ENCODE results near the gene HECW1. TPM values are rescaled to one million over a fixed set of nuclear protein-coding genes. Genes with fewer than 3 reads are reported as not detected.
"Not testable (repeated sequence)": the region's sequence is repeated elsewhere in the genome, so short reads cannot be mapped to it uniquely, and the experiment has no call there.

The HECW1 gene
- total RNA-seq, 3 donors from 2014 or later (not counting 1 experiment from before 2014, with no cell fraction given), result not detected

GRCh38 chr7:43135129-43135528, 22.7 kb downstream of the HECW1 start:
- intact Hi-C loops (cut with micrococcal nuclease), result no loop called here

DNA sequence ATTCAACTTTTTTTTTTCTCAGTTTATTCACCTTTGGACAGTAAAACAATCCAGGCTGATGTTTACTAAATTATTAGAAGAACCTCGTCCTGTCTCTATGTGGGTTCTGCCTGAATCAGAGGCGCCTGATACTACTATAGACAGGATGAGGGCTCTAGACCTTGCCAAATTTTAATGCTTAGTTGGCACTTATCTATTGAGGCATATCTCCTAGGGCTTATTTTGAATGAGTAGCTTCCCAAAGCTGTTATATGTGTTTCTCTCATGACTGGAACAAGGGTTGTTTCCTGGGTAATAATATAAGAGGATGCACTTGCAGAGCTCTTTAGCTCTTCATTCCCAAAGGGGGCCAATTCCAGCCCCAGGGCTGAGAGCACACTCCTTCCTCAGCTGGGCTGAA, 23.6 kb downstream of the HECW1 start:
- H3K4me3 Mint-ChIP-seq, result no peak overlapping the region
- TF ChIP-seq, protein P1, sequence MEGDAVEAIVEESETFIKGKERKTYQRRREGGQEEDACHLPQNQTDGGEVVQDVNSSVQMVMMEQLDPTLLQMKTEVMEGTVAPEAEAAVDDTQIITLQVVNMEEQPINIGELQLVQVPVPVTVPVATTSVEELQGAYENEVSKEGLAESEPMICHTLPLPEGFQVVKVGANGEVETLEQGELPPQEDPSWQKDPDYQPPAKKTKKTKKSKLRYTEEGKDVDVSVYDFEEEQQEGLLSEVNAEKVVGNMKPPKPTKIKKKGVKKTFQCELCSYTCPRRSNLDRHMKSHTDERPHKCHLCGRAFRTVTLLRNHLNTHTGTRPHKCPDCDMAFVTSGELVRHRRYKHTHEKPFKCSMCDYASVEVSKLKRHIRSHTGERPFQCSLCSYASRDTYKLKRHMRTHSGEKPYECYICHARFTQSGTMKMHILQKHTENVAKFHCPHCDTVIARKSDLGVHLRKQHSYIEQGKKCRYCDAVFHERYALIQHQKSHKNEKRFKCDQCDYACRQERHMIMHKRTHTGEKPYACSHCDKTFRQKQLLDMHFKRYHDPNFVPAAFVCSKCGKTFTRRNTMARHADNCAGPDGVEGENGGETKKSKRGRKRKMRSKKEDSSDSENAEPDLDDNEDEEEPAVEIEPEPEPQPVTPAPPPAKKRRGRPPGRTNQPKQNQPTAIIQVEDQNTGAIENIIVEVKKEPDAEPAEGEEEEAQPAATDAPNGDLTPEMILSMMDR (IDR thresholded peaks at IDR 0.05), result no peak
- H3K36me3 Mint-ChIP-seq, result no peaks in the 10 kb centered on the region
- no peaks in the 10 kb centered on the region for H3K4me1 Mint-ChIP-seq
- peaks cover 14 to 44% of the 10 kb centered on the region in 2 donors for H3K27me3 Mint-ChIP-seq (ENCODE audit: low read depth in 2 of 2)
- Histone ChIP-seq H3K36me3 (ENCODE audit: control insufficient read depth, insufficient read depth, low read length) (no peaks in the 10 kb centered on the region), H3K27me3 (ENCODE audit: control insufficient read depth, insufficient read depth, low read length) (peaks cover 3% of the 10 kb centered on the region), H3K9me3 (ENCODE audit: control insufficient read depth, insufficient read depth, low read length) (no peaks in the 10 kb centered on the region), H3K4me1 (ENCODE audit: control insufficient read depth, insufficient read depth, low read length) (no peaks in the 10 kb centered on the region), H3K27ac (ENCODE audit: low read length) (no peak overlapping the region), H3K4me3 (ENCODE audit: low read length) (no peak overlapping the region)
- no peak overlapping the region for H3K27ac Mint-ChIP-seq
- 87% methylated on average over 2 of the region's 2 CpGs for WGBS (ENCODE audit: insufficient coverage)
- intact Hi-C loops (cut with micrococcal nuclease), result no loop called here
- DNase-seq (no peak), ATAC-seq (no peak)
- no peaks in the 10 kb centered on the region for H3K9me3 Mint-ChIP-seq

More at GRCh38 chr7:43135129-43135528, 22.7 kb downstream of the HECW1 start:
- Histone ChIP-seq H3K27ac (ENCODE audit: low read length) (no peak overlapping the region), H3K9me3 (ENCODE audit: control insufficient read depth, insufficient read depth, low read length) (no peaks in the 10 kb centered on the region), H3K36me3 (ENCODE audit: control insufficient read depth, insufficient read depth, low read length) (no peaks in the 10 kb centered on the region), H3K4me3 (ENCODE audit: low read length) (no peak overlapping the region), H3K27me3 (ENCODE audit: control insufficient read depth, insufficient read depth, low read length) (peaks cover 3% of the 10 kb centered on the region), H3K4me1 (ENCODE audit: control insufficient read depth, insufficient read depth, low read length) (no peaks in the 10 kb centered on the region)
- Mint-ChIP-seq H3K27me3 (ENCODE audit: low read depth in 2 of 2) (peaks cover 9 to 44% of the 10 kb centered on the region in 2 donors), H3K4me3 (no peak overlapping the region), H3K36me3 (no peaks in the 10 kb centered on the region), H3K9me3 (no peaks in the 10 kb centered on the region), H3K4me1 (no peaks in the 10 kb centered on the region), H3K27ac (no peak overlapping the region)
- WGBS (ENCODE audit: insufficient coverage), result no CpG with 5 or more reads among the region's 1 CpG
- ATAC-seq, result no peak
- TF ChIP-seq, protein P1 (IDR thresholded peaks at IDR 0.05), result no peak
- no peak for DNase-seq

- H3K27me3 ChIP-seq (ENCODE audit: control insufficient read depth, insufficient read depth, low read length); H3K27ac Mint-ChIP-seq; H3K4me3 Mint-ChIP-seq; H3K4me3 ChIP-seq (ENCODE audit: low read length); ATAC-seq; DNase-seq; H3K4me1 Mint-ChIP-seq; H3K9me3 ChIP-seq (ENCODE audit: control insufficient read depth, insufficient read depth, low read length); H3K27ac ChIP-seq (ENCODE audit: low read length); H3K9me3 Mint-ChIP-seq; H3K36me3 Mint-ChIP-seq; intact Hi-C loops (cut with micrococcal nuclease); H3K36me3 ChIP-seq (ENCODE audit: control insufficient read depth, insufficient read depth, low read length); H3K4me1 ChIP-seq (ENCODE audit: control insufficient read depth, insufficient read depth, low read length): not testable (repeated sequence)
- peaks cover 14 to 42% of the 10 kb centered on the region in 2 donors for H3K27me3 Mint-ChIP-seq (ENCODE audit: low read depth in 2 of 2)
- 88% methylated on average over 5 of the region's 6 CpGs for WGBS (ENCODE audit: insufficient coverage)
These were observed 24.8 kb downstream of the HECW1 start for GRCh38 chr7:43137121-43137744.

GRCh38 chr7:43137811-43138210, 25.4 kb downstream of the HECW1 start:
- H3K9me3 Mint-ChIP-seq, result no peaks in the 10 kb centered on the region

More at GRCh38 chr7:43137811-43138210, 25.4 kb downstream of the HECW1 start:
- H3K4me1 ChIP-seq (ENCODE audit: control insufficient read depth, insufficient read depth, low read length), result no peaks in the 10 kb centered on the region
- Mint-ChIP-seq H3K27ac (no peak overlapping the region), H3K27me3 (ENCODE audit: low read depth in 2 of 2) (peaks cover 14 to 36% of the 10 kb centered on the region in 2 donors), H3K36me3 (no peaks in the 10 kb centered on the region), H3K4me3 (no peak overlapping the region), H3K4me1 (no peaks in the 10 kb centered on the region)
- H3K4me3 ChIP-seq (ENCODE audit: low read length), result no peak overlapping the region
- intact Hi-C loops (cut with micrococcal nuclease), result no loop called here
- H3K27me3 ChIP-seq (ENCODE audit: control insufficient read depth, insufficient read depth, low read length), result no peaks in the 10 kb centered on the region
- ATAC-seq, result no peak
- H3K36me3 ChIP-seq (ENCODE audit: control insufficient read depth, insufficient read depth, low read length), result no peaks in the 10 kb centered on the region
- H3K27ac ChIP-seq (ENCODE audit: low read length), result no peak overlapping the region
- DNase-seq, result no peak
- WGBS (ENCODE audit: insufficient coverage), result 95% methylated on average over 1 of the region's 3 CpGs
- TF ChIP-seq, protein P1 (IDR thresholded peaks at IDR 0.05), result no peak
- H3K9me3 ChIP-seq (ENCODE audit: control insufficient read depth, insufficient read depth, low read length), result no peaks in the 10 kb centered on the region

Measured in natural killer cell (primary cell).